Stimulated activated CD8-positive, alpha-beta memory T cell treated with anti-CD3 and anti-CD28 coated beads, Interleukin-4, amount 100 ng/mL, for 48 hours (primary cell): ENCODE measurements around the gene POLL.
A peak's percentile ranks its signal among the peaks of the same experiment; 100 is the strongest.

ENCODE experiments used
- DNase-seq: peaks from one replicate; pipeline ENCODE4 v3.0.0-alpha.2; 2020

POLL gene

GRCh38 chr10:101573885-101574753, 13.9 kb downstream of the POLL start:
- DNase-seq, result no peak

GRCh38 chr10:101572785-101573184, 15.3 kb downstream of the POLL start:
- DNase-seq, result no peak

- no peak for DNase-seq
Observed at GRCh38 chr10:101572126-101572525, 15.9 kb downstream of the POLL start.

GRCh38 chr10:101571271-101571925, 16.7 kb downstream of the POLL start:
- no peak for DNase-seq

- no peak for DNase-seq
Observed at GRCh38 chr10:101570428-101571270, 17.4 kb downstream of the POLL start.

GRCh38 chr10:101569622-101570427, 18.2 kb downstream of the POLL start:
- DNase-seq, result peak; percentile 90

GRCh38 chr10:101569323-101569621, 18.8 kb downstream of the POLL start:
- no peak for DNase-seq

- DNase-seq, result no peak
Observed at GRCh38 chr10:101568054-101568745, 19.9 kb downstream of the POLL start.

GRCh38 chr10:101567165-101568006, 20.7 kb downstream of the POLL start:
- no peak for DNase-seq

GRCh38 chr10:101566333-101567164, 21.5 kb downstream of the POLL start:
- peak; percentile 32 for DNase-seq

GRCh38 chr10:101565936-101566332, 22.1 kb downstream of the POLL start:
- peak; percentile 16 for DNase-seq

- DNase-seq, result peak; percentile 17
Observed at GRCh38 chr10:101565370-101565900, 22.6 kb downstream of the POLL start.

- peak; percentile 4 for DNase-seq
Observed at GRCh38 chr10:101564490-101564991, 23.5 kb downstream of the POLL start.

GRCh38 chr10:101563497-101564040, 24.5 kb downstream of the POLL start:
- DNase-seq, result no peak

- no peak for DNase-seq
Observed at GRCh38 chr10:101563007-101563406, 25.1 kb downstream of the POLL start.

- DNase-seq, result no peak
Observed at GRCh38 chr10:101562231-101562630, 25.8 kb downstream of the POLL start.

GRCh38 chr10:101561068-101561915, 26.8 kb downstream of the POLL start:
- DNase-seq, result no peak
